GM23338 (cell line): ENCODE data around the gene BFSP2. TPM values are rescaled to one million over a fixed set of nuclear protein-coding genes. Genes with fewer than 3 reads are reported as not detected.
"Not testable (repeated sequence)": the region's sequence is repeated elsewhere in the genome, so short reads cannot be mapped to it uniquely, and the experiment has no call there.

Experiments
- ATAC-seq: fragments of 200-7000 bp; cut with Tn5 transposase; 3 replicates; pipeline ENCODE4 v1.9.1; 2020
- DNase-seq: peaks from one replicate; pipeline ENCODE4 v3.0.0-alpha.2; 2015; ENCODE audit warnings: low spot score
- H2AFZ ChIP-seq: fragments of 200-600 bp; sonication (generic); 2 replicates; pipeline ENCODE4 v1.8.0; 2016; ENCODE audit warnings: antibody characterized with exemption, mild to moderate bottlenecking, moderate library complexity
- H3F3A ChIP-seq: fragments of 200-600 bp; sonication (generic); replicated peaks from 2 replicates; pipeline ENCODE4 v1.8.0; 2017; ENCODE audit warnings: antibody characterized with exemption, mixed run types, low read depth
- H3K27ac ChIP-seq: fragments of 200-600 bp; sonication (generic); 2 replicates; pipeline ENCODE4 v1.6.1; 2016; ENCODE audit warnings: low read depth
- H3K27me3 ChIP-seq: fragments of 200-600 bp; sonication (generic); 2 replicates; pipeline ENCODE4 v1.8.0; 2016; ENCODE audit warnings: mild to moderate bottlenecking, mixed run types, moderate library complexity; ENCODE audit not compliant: insufficient read depth
- H3K36me3 ChIP-seq: fragments of 200-600 bp; sonication (generic); 2 replicates; pipeline ENCODE4 v1.8.0; 2016; ENCODE audit warnings: mild to moderate bottlenecking; ENCODE audit not compliant: insufficient read depth
- H3K4me1 ChIP-seq: fragments of 200-600 bp; sonication (generic); 2 replicates; pipeline ENCODE4 v1.8.0; 2016; ENCODE audit warnings: mild to moderate bottlenecking, moderate library complexity; ENCODE audit not compliant: insufficient read depth
- H3K4me2 ChIP-seq: fragments of 200-600 bp; sonication (generic); 2 replicates; pipeline ENCODE4 v1.7.1; 2017; ENCODE audit warnings: mixed run types
- H3K4me3 ChIP-seq: fragments of 200-600 bp; sonication (generic); 2 replicates; pipeline ENCODE4 v1.6.1; 2016; ENCODE audit warnings: mixed run types
- H3K79me2 ChIP-seq: fragments of 200-600 bp; sonication (generic); replicated peaks from 2 replicates; pipeline ENCODE4 v1.8.0; 2017; ENCODE audit warnings: mild to moderate bottlenecking; ENCODE audit not compliant: insufficient read depth
- H3K9me2 ChIP-seq: fragments of 200-600 bp; sonication (generic); 2 replicates; pipeline ENCODE4 v1.8.0; 2017; ENCODE audit not compliant: insufficient read depth
- H4K20me1 ChIP-seq: fragments of 200-600 bp; sonication (generic); replicated peaks from 2 replicates; pipeline ENCODE4 v1.8.0; 2017; ENCODE audit warnings: mild to moderate bottlenecking; ENCODE audit not compliant: insufficient read depth
- H3K27ac Mint-ChIP-seq: 2 replicates; pipeline ENCODE4 v1.8.0; 2020; ENCODE audit warnings: inconsistent platforms, mild to moderate bottlenecking, moderate library complexity, mixed read lengths
- H3K27me3 Mint-ChIP-seq: 3 replicates; pipeline ENCODE4 v1.8.0; 2022; ENCODE audit warnings: low read depth, mild to moderate bottlenecking, moderate library complexity, mixed read lengths, inconsistent platforms; ENCODE audit not compliant: insufficient read depth, poor library complexity
- H3K36me3 Mint-ChIP-seq: 3 replicates; pipeline ENCODE4 v1.8.0; 2021; ENCODE audit warnings: low read depth, mild to moderate bottlenecking, inconsistent platforms, moderate library complexity, mixed read lengths
- H3K4me1 Mint-ChIP-seq: 3 replicates; pipeline ENCODE4 v1.8.0; 2020; ENCODE audit warnings: mild to moderate bottlenecking, inconsistent platforms, mixed read lengths
- H3K4me3 Mint-ChIP-seq: 3 replicates; pipeline ENCODE4 v1.8.0; 2021; ENCODE audit warnings: moderate library complexity, mild to moderate bottlenecking, inconsistent platforms, mixed read lengths
- H3K9me3 Mint-ChIP-seq: 3 replicates; pipeline ENCODE4 v1.8.0; 2020; ENCODE audit warnings: moderate library complexity, mild to moderate bottlenecking, inconsistent platforms, mixed read lengths
- CREB1 ChIP-seq: fragments of 250-450 bp; sonication (Bioruptor Pico); IDR thresholded peaks from 2 replicates; pipeline ENCODE4 v1.5.0; 2020; ENCODE audit warnings: low read depth, mild to moderate bottlenecking, moderate library complexity
- CTCF ChIP-seq, 2 experiments: fragments of 200-600 bp in 1 of 2; sonication (generic) in 1 of 2; conservative IDR thresholded peaks; 2 replicates each; pipeline versions ENCODE4 v1.5.1 to v1.6.1; 2016 to 2017; ENCODE audit warnings: antibody characterized with exemption in 2 of 2, low read depth in 2 of 2, mild to moderate bottlenecking in 2 of 2, moderate library complexity in 1 of 2
- EZH2 ChIP-seq: fragments of 200-600 bp; sonication (generic); IDR thresholded peaks from one replicate; pipeline ENCODE4 v1.8.0; 2017; ENCODE audit warnings: antibody characterized with exemption, mild to moderate bottlenecking, low read depth; ENCODE audit not compliant: unreplicated experiment
- EZH2phosphoT487 ChIP-seq: fragments of 200-600 bp; sonication (generic); IDR thresholded peaks from one replicate; pipeline ENCODE4 v1.8.1; 2018; ENCODE audit warnings: antibody characterized with exemption; ENCODE audit not compliant: unreplicated experiment
- JUNB ChIP-seq: IDR thresholded peaks from one replicate; pipeline ENCODE4 v1.6.1; 2016; ENCODE audit warnings: antibody characterized with exemption; ENCODE audit not compliant: unreplicated experiment
- NANOG ChIP-seq: IDR thresholded peaks from 2 replicates; pipeline ENCODE4 v1.6.1; 2016; ENCODE audit warnings: antibody characterized with exemption, borderline replicate concordance
- POLR2AphosphoS5 ChIP-seq: IDR thresholded peaks from 2 replicates; pipeline ENCODE4 v1.6.1; 2016; ENCODE audit warnings: antibody characterized with exemption, low read depth
- REST ChIP-seq: IDR thresholded peaks from one replicate; pipeline ENCODE4 v1.6.1; 2018; ENCODE audit warnings: antibody characterized with exemption; ENCODE audit not compliant: unreplicated experiment
- ZNF114 ChIP-seq: fragments of 250-450 bp; sonication (Bioruptor Pico); IDR thresholded peaks from 2 replicates; pipeline ENCODE4 v1.5.0; 2020; ENCODE audit warnings: mild to moderate bottlenecking, moderate library complexity
- ZNF331 ChIP-seq: fragments of 250-450 bp; sonication (Bioruptor Pico); IDR thresholded peaks from 2 replicates; pipeline ENCODE4 v1.5.0; 2020; ENCODE audit warnings: low read depth, mild to moderate bottlenecking, moderate library complexity
- polyA plus RNA-seq: library from polyadenylated mRNA; unstranded; fragments of >200 nt; fragmentation: Nextera tagmentation; extraction: Ambion mirVana; gene quantifications from 2 replicates; pipeline ENCODE4 v1.2.1, GENCODE V29; 2016
- total RNA-seq: library from RNA; depleted of rRNA; stranded (reverse); fragments of >200 nt; shearing (Covaris generic); gene quantifications from 2 replicates; pipeline ENCODE4 v1.2.3, GENCODE V29; 2014

Gene BFSP2
- total and polyA plus RNA-seq, 2 experiments from 2014 or later = not detected

- no peak for TF ChIP-seq REST
- no peak for TF ChIP-seq NANOG
Observed at GRCh38 chr3:133479895-133480669, 80.2 kb downstream of the BFSP2 start (continued).

- not testable (repeated sequence) for H4K20me1 ChIP-seq, H3K36me3 ChIP-seq, H2AFZ ChIP-seq, H3K79me2 ChIP-seq, DNase-seq, H3K4me1 ChIP-seq, H3K27me3 ChIP-seq, H3K9me2 ChIP-seq, H3K4me2 ChIP-seq, H3K27ac Mint-ChIP-seq, H3K27ac ChIP-seq, H3K27me3 Mint-ChIP-seq, H3K4me3 ChIP-seq, ATAC-seq, H3K36me3 Mint-ChIP-seq, H3K4me3 Mint-ChIP-seq, H3F3A ChIP-seq
- Mint-ChIP-seq H3K4me1 (peaks cover 12% of the 10 kb centered on the region), H3K9me3 (peaks cover 40% of the 10 kb centered on the region)
Observed at GRCh38 chr3:133482474-133482873, 82.6 kb downstream of the BFSP2 start.

DNA sequence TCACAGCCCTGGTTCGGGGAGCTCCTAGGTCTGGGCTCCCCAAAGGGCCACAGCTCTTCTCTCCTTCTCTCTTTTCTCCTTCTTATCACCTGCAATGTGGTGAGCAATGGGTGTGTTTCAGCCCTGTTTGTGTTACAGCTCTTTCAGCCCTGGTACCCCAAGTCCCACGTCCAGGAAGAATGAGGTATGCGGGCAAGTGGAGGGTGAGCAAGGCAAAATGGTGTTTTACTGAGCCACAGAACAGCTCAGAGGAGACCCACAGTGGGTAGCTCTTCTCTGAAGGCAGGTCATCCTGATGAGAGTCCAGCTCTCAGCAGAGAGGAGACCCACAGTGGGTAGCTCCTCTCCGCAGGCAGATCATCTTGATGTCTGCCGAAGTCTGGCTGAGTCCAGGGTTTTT, 86.8 kb downstream of the BFSP2 start:
- Histone ChIP-seq H3K9me2 (no peaks in the 10 kb centered on the region), H3K4me1 (peaks cover 4% of the 10 kb centered on the region; the same call in 1 of the 2 replicates), H3K79me2 (no peaks in the 10 kb centered on the region), H4K20me1 (no peaks in the 10 kb centered on the region), H3F3A (no peaks in the 10 kb centered on the region), H3K27ac (no peak overlapping the region), H2AFZ (no peak overlapping the region), H3K36me3 (no peaks in the 10 kb centered on the region; the same call in 1 of the 2 replicates), H3K4me3 (no peak overlapping the region), H3K27me3 (no peaks in the 10 kb centered on the region), H3K4me2 (no peak overlapping the region)
- Mint-ChIP-seq H3K36me3 (peaks cover 25% of the 10 kb centered on the region), H3K4me1 (peaks cover 13% of the 10 kb centered on the region), H3K27me3 (peaks cover 8% of the 10 kb centered on the region), H3K27ac (no peak overlapping the region), H3K9me3 (peaks cover 61% of the 10 kb centered on the region), H3K4me3 (no peak overlapping the region)
- DNase-seq (peak; percentile 40), ATAC-seq (no peak)
- no peak for TF ChIP-seq CREB1 (CRISPR knock-in tag)
- no peak for TF ChIP-seq ZNF114
- no peak for TF ChIP-seq POLR2AphosphoS5
- TF ChIP-seq EZH2phosphoT487 = no peak
- TF ChIP-seq ZNF331 = no peak
- no peak for TF ChIP-seq EZH2
- TF ChIP-seq REST = no peak
- TF ChIP-seq NANOG = no peak
- TF ChIP-seq CTCF (conservative IDR thresholded peaks at IDR 0.05; ENCODE audit: low read depth in 2 of 2) = no peak
- no peak for TF ChIP-seq JUNB
